Hepatocyte (in vitro differentiated cells): Measurements from ENCODE around the gene COL19A1. TPM values are rescaled to one million over a fixed set of nuclear protein-coding genes. Genes with fewer than 3 reads are reported as not detected.

Source experiments
- DNase-seq: peaks from one replicate; pipeline ENCODE4 v3.0.0-alpha.2; 2016; ENCODE audit warnings: low spot score
- H2AFZ ChIP-seq: fragments of 200-600 bp; sonication (generic); 2 replicates; pipeline ENCODE4 v1.6.0; 2016; ENCODE audit warnings: antibody characterized with exemption, mild to moderate bottlenecking
- H3K27ac ChIP-seq: fragments of 200-600 bp; sonication (generic); 2 replicates; pipeline ENCODE4 v1.5.1; 2016; ENCODE audit warnings: mild to moderate bottlenecking
- H3K27me3 ChIP-seq: fragments of 200-600 bp; sonication (generic); 2 replicates; pipeline ENCODE4 v1.6.1; 2016
- H3K36me3 ChIP-seq: fragments of 200-600 bp; sonication (generic); replicated peaks from 2 replicates; pipeline ENCODE4 v1.5.1; 2016; ENCODE audit warnings: low read depth; ENCODE audit not compliant: insufficient read depth
- H3K4me1 ChIP-seq: fragments of 200-600 bp; sonication (generic); 2 replicates; pipeline ENCODE4 v1.5.1; 2016; ENCODE audit warnings: mild to moderate bottlenecking, moderate library complexity; ENCODE audit not compliant: insufficient read depth
- H3K4me2 ChIP-seq: fragments of 200-600 bp; sonication (generic); 2 replicates; pipeline ENCODE4 v1.6.0; 2016
- H3K4me3 ChIP-seq: fragments of 200-600 bp; sonication (generic); 2 replicates; pipeline ENCODE4 v1.5.1; 2016; ENCODE audit warnings: mild to moderate bottlenecking
- H3K79me2 ChIP-seq: fragments of 200-600 bp; sonication (generic); 2 replicates; pipeline ENCODE4 v1.6.0; 2017; ENCODE audit warnings: mild to moderate bottlenecking
- H3K9me2 ChIP-seq: fragments of 200-600 bp; sonication (generic); replicated peaks from 2 replicates; pipeline ENCODE4 v1.6.0; 2017; ENCODE audit warnings: mild to moderate bottlenecking; ENCODE audit not compliant: insufficient read depth
- H3K9me3 ChIP-seq: fragments of 200-600 bp; sonication (generic); 2 replicates; pipeline ENCODE4 v1.5.1; 2016; ENCODE audit warnings: low read depth, mild to moderate bottlenecking
- H4K20me1 ChIP-seq: fragments of 200-600 bp; sonication (generic); 2 replicates; pipeline ENCODE4 v1.6.0; 2016; ENCODE audit warnings: mild to moderate bottlenecking; ENCODE audit not compliant: insufficient read depth, poor library complexity, severe bottlenecking
- EZH2 ChIP-seq: fragments of 200-600 bp; sonication (generic); IDR thresholded peaks from 2 replicates; pipeline ENCODE4 v1.6.1; 2016; ENCODE audit warnings: antibody characterized with exemption, mild to moderate bottlenecking, borderline replicate concordance
- EZH2phosphoT487 ChIP-seq: fragments of 200-600 bp; sonication (generic); IDR thresholded peaks from one replicate; pipeline ENCODE4 v1.6.1; 2018; ENCODE audit warnings: antibody characterized with exemption, mild to moderate bottlenecking, low read depth, moderate library complexity; ENCODE audit not compliant: unreplicated experiment, severe bottlenecking
- WGBS: methylation state at CpG from one replicate; pipeline ENCODE4 v1.1.6; 2016; ENCODE audit warnings: low lambda C conversion rate; ENCODE audit errors: missing lambda C conversion rate; 5-methylcytosine and 5-hydroxymethylcytosine counted together
- polyA plus RNA-seq: library from polyadenylated mRNA; unstranded; fragments of >200 nt; fragmentation: Nextera tagmentation; extraction: Ambion mirVana; gene quantifications from 2 replicates; pipeline ENCODE4 v1.2.1, GENCODE V29; 2016
- total RNA-seq: library from RNA; depleted of rRNA; stranded (reverse); fragments of >200 nt; gene quantifications from 2 replicates; pipeline ENCODE4 v1.2.3, GENCODE V29; 2014
- TF ChIP-seq, protein P1 (sequence below): fragments of 200-600 bp; sonication (generic); IDR thresholded peaks from 2 replicates; pipeline ENCODE4 v1.5.1; 2016; ENCODE audit warnings: antibody characterized with exemption, mild to moderate bottlenecking; ENCODE audit not compliant: poor library complexity

Gene COL19A1
- total and polyA plus RNA-seq, 2 experiments from 2014 or later: 1.1 to 1.2 TPM

DNA sequence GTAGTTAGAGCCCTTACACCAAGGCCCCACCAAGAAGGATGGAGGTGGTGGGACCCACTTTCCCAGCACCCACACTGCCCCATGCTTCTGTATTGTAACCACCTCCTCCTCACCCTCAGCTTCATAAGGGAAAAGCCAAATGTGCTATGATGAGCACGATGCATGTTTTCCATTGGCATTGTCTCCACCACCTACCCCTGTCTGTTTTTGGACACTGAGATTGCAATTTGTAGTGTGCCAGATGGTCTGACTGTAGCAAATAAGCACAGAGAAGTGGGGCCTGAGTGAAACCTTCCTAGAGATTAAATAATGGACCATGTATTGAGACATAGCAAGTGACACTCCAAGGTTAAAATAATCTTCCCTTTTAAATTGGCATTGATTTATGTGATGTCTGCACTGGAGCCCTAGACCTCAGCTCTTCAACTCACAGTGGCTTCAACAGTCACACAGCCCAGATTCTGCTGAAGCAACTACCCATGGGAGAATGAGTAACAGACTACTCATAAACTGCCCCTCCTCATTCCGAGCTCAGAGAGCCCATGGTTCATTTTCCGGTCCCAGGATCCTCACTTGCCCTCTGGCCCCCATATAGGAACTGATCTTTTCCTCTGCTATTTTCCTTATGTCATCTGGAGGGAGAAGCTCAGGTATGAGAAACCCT, 258.7 kb downstream of the COL19A1 start:
- H3K4me2 ChIP-seq: peak overlapping the region; percentile 5
- WGBS: 61% methylated on average over 3 of the region's 3 CpGs
- H4K20me1 ChIP-seq: no peaks in the 10 kb centered on the region
- no peaks in the 10 kb centered on the region for H3K9me3 ChIP-seq
- no peaks in the 10 kb centered on the region for H3K36me3 ChIP-seq
- H3K4me3 ChIP-seq: no peak overlapping the region
- H3K27me3 ChIP-seq: no peaks in the 10 kb centered on the region
- H2AFZ ChIP-seq: no peak overlapping the region
- peak overlapping the region; percentile 15 for H3K27ac ChIP-seq
- H3K79me2 ChIP-seq: no peaks in the 10 kb centered on the region
- peak; percentile 65 for DNase-seq
- no peaks in the 10 kb centered on the region for H3K9me2 ChIP-seq
- H3K4me1 ChIP-seq: peaks cover 10% of the 10 kb centered on the region
- TF ChIP-seq, protein P1, sequence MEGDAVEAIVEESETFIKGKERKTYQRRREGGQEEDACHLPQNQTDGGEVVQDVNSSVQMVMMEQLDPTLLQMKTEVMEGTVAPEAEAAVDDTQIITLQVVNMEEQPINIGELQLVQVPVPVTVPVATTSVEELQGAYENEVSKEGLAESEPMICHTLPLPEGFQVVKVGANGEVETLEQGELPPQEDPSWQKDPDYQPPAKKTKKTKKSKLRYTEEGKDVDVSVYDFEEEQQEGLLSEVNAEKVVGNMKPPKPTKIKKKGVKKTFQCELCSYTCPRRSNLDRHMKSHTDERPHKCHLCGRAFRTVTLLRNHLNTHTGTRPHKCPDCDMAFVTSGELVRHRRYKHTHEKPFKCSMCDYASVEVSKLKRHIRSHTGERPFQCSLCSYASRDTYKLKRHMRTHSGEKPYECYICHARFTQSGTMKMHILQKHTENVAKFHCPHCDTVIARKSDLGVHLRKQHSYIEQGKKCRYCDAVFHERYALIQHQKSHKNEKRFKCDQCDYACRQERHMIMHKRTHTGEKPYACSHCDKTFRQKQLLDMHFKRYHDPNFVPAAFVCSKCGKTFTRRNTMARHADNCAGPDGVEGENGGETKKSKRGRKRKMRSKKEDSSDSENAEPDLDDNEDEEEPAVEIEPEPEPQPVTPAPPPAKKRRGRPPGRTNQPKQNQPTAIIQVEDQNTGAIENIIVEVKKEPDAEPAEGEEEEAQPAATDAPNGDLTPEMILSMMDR: no peak
- TF ChIP-seq EZH2: no peak
- TF ChIP-seq EZH2phosphoT487: no peak

DNA sequence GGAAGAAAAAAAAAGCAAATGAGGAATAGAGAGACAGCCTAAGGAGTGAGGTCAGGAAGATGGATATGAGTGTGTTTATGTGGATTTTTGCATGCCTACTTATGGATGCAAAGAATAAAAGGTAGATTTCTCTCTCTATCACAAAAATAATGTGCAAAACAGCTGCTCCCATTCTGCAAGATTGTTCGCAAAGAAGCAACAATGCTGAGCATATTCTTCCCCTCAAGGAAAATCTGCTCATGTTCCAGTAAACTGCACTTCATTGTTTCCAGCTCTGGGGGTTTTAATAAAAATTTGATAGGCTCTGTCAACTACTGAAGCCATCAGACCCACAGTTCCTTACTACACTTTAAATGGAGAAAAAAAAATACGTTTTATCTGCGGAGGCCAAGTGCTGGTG, 259.2 kb downstream of the COL19A1 start:
- Histone ChIP-seq H3K4me1 (peaks cover 10% of the 10 kb centered on the region), H3K4me2 (no peak overlapping the region), H2AFZ (no peak overlapping the region), H3K79me2 (no peaks in the 10 kb centered on the region), H3K4me3 (no peak overlapping the region), H3K9me3 (no peaks in the 10 kb centered on the region), H3K9me2 (no peaks in the 10 kb centered on the region), H3K27ac (peak overlapping the region; percentile 15), H3K36me3 (no peaks in the 10 kb centered on the region), H4K20me1 (no peaks in the 10 kb centered on the region), H3K27me3 (no peaks in the 10 kb centered on the region)
- TF ChIP-seq, protein P1: no peak
- TF ChIP-seq EZH2phosphoT487 (no peak), EZH2 (no peak)
- 78% methylated on average over 3 of the region's 3 CpGs for WGBS
- DNase-seq: no peak

DNA sequence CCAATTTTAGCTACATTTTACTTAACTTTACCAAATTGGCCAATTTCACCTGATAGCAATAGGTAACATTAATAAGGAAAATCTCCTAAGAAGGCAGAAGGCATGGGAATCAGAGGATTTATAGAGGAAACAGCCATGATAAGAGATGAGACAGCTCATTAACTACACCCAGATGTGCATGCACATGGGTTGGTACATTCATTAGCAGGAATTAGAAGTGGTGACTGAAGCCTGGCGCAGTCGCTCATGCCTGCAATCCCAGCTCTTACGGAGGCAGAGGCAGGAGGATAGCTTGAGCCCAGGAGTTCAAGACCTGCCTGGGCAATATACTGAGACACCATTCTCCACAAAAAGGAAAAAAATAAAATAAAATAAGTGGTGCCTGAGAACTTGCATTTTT, 263.0 kb downstream of the COL19A1 start:
- Histone ChIP-seq H3K9me3 (no peaks in the 10 kb centered on the region), H3K4me1 (peaks cover 10% of the 10 kb centered on the region), H3K27ac (no peak overlapping the region), H3K79me2 (no peaks in the 10 kb centered on the region), H3K27me3 (no peaks in the 10 kb centered on the region), H3K9me2 (no peaks in the 10 kb centered on the region), H3K4me3 (no peak overlapping the region), H2AFZ (no peak overlapping the region), H3K4me2 (no peak overlapping the region), H3K36me3 (no peaks in the 10 kb centered on the region), H4K20me1 (no peaks in the 10 kb centered on the region)
- no peak for DNase-seq
- TF ChIP-seq EZH2phosphoT487 (no peak), EZH2 (no peak)
- TF ChIP-seq, protein P1: no peak
- WGBS: 67% methylated on average over 3 of the region's 3 CpGs
